ENCODE data around the gene WEE2. TPM values are rescaled to one million over a fixed set of nuclear protein-coding genes. Genes with fewer than 3 reads are reported as not detected.

Gene WEE2
- total and polyA plus RNA-seq, 9 of the 15 experiments (the other 6 are each of a cell fraction or from before 2014, with no cell fraction given) = not detected

GRCh38 chr7:141666071-141666470 lies 42.1 kb upstream of the WEE2 start:
- Histone ChIP-seq H3K27me3 (ENCODE audit: control insufficient read depth in 2 of 2, insufficient read depth in 2 of 2, low read length in 2 of 2) (peaks cover 7 to 13% of the 10 kb centered on the region in 2 experiments; a peak in 4 of 5 replicates), H3K4me1 (replicated peaks in 1 of 2; ENCODE audit: control insufficient read depth in 2 of 2, insufficient read depth in 2 of 2, low read length in 2 of 2) (peaks cover 4 to 15% of the 10 kb centered on the region in 2 experiments; a peak in 3 of 5 replicates), H2AFZ (ENCODE audit: low read depth, low read length) (no peak overlapping the region), H4K20me1 (replicated peaks; ENCODE audit: control insufficient read depth, insufficient read depth, low read length) (no peaks in the 10 kb centered on the region), H3K9ac (ENCODE audit: insufficient read depth in 1 of 2, low read depth in 2 of 2, low read length in 2 of 2) (no peak overlapping the region), H3K9me1 (ENCODE audit: control insufficient read depth, insufficient read depth, low read length) (no peaks in the 10 kb centered on the region), H3K4me2 (ENCODE audit: insufficient read depth, low read length) (no peak overlapping the region), H3K9me3 (replicated peaks; ENCODE audit: control insufficient read depth, insufficient read depth, low read depth, low read length) (no peaks in the 10 kb centered on the region), H3K36me3 (ENCODE audit: control insufficient read depth, insufficient read depth, low read length) (no peaks in the 10 kb centered on the region; the same call in 2 of the 3 replicates), H3K79me2 (ENCODE audit: control insufficient read depth, insufficient read depth, low read length) (no peaks in the 10 kb centered on the region), H3K27ac (ENCODE audit: extremely low read depth, low read depth, low read length) (no peak overlapping the region), H3K4me3 (no peak overlapping the region)
- ChIA-PET CTCF (ENCODE audit: low intra/inter-chr PET ratio) (no interaction called here), POLR2A (no interaction called here)
- FAIRE-seq (peak; percentile 15), ATAC-seq (peak; percentile 16; the same call in 2 of the 3 replicates), DNase-seq (ENCODE audit: extremely low read depth in 1 of 4, low spot score in 3 of 4) (no peak)
- intact Hi-C loops (cut with micrococcal nuclease) (no loop called here), in situ Hi-C loops (cut with MboI) (no loop called here)
- no TSS peak for BruUV-seq (replicated peaks)
- WGBS (ENCODE audit: insufficient coverage, low coverage, missing lambda C conversion rate) = 21% methylated on average over 4 of the region's 4 CpGs
- TF ChIP-seq ZSCAN29 (IDR thresholded peaks at IDR 0.05) = no peak
- 0 out of 4 replicates have a peak, but pooled peaks of 1 of the 2 experiments have one; percentile 32 for TF ChIP-seq UBTF (IDR thresholded peaks at IDR 0.05; ENCODE audit: borderline replicate concordance in 1 of 2, low read depth in 2 of 2, low read length in 2 of 2)
- TF ChIP-seq SIN3A (IDR thresholded peaks at IDR 0.05; ENCODE audit: borderline replicate concordance in 2 of 2, control insufficient read depth in 1 of 2, low read depth in 2 of 2, low read length in 2 of 2) = no peak

All from K562 (cell line).